ENCODE data around the gene EMC10.

- TF ChIP-seq, protein P1, sequence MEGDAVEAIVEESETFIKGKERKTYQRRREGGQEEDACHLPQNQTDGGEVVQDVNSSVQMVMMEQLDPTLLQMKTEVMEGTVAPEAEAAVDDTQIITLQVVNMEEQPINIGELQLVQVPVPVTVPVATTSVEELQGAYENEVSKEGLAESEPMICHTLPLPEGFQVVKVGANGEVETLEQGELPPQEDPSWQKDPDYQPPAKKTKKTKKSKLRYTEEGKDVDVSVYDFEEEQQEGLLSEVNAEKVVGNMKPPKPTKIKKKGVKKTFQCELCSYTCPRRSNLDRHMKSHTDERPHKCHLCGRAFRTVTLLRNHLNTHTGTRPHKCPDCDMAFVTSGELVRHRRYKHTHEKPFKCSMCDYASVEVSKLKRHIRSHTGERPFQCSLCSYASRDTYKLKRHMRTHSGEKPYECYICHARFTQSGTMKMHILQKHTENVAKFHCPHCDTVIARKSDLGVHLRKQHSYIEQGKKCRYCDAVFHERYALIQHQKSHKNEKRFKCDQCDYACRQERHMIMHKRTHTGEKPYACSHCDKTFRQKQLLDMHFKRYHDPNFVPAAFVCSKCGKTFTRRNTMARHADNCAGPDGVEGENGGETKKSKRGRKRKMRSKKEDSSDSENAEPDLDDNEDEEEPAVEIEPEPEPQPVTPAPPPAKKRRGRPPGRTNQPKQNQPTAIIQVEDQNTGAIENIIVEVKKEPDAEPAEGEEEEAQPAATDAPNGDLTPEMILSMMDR (conservative IDR thresholded peaks at IDR 0.05; ENCODE audit: low read length): no peak
- no peak for TF ChIP-seq EZH2phosphoT487 (IDR thresholded peaks at IDR 0.05; ENCODE audit: borderline replicate concordance, low read depth, low read length)
Observed at GRCh38 chr19:50490991-50491472, 14.7 kb downstream of the EMC10 start.
